Measurements from ENCODE around the gene HNRNPUL1.

DNA sequence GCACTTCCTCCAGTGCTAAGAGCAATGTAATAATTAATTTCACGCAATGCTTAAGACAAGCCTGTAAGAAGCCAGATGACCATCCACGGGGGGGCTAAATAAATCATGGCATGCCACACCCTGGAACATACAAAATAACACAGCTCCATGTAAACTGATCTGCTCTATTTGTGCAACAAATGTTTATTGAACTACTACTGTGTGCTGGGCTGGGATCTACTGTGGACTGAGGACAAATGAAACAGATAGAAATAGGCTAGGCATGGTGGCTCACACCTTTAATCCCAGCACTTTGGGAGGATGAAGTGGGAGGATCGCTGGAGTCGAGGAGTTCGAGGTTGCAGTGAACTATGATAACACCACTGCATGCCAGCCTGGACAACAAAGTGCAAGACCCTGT is 68.3 kb downstream of the HNRNPUL1 start:
- TF ChIP-seq, protein P1, sequence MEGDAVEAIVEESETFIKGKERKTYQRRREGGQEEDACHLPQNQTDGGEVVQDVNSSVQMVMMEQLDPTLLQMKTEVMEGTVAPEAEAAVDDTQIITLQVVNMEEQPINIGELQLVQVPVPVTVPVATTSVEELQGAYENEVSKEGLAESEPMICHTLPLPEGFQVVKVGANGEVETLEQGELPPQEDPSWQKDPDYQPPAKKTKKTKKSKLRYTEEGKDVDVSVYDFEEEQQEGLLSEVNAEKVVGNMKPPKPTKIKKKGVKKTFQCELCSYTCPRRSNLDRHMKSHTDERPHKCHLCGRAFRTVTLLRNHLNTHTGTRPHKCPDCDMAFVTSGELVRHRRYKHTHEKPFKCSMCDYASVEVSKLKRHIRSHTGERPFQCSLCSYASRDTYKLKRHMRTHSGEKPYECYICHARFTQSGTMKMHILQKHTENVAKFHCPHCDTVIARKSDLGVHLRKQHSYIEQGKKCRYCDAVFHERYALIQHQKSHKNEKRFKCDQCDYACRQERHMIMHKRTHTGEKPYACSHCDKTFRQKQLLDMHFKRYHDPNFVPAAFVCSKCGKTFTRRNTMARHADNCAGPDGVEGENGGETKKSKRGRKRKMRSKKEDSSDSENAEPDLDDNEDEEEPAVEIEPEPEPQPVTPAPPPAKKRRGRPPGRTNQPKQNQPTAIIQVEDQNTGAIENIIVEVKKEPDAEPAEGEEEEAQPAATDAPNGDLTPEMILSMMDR (conservative IDR thresholded peaks at IDR 0.05; ENCODE audit: low read length), result no peak
- TF ChIP-seq EZH2phosphoT487 (IDR thresholded peaks at IDR 0.05; ENCODE audit: borderline replicate concordance), result no peak

Measured in Loucy (cell line).